HEK293 (cell line): Measurements from ENCODE around the gene M1AP.

Experiments
- CTCF ChIA-PET: fragments of 350-600 bp; formaldehyde crosslinking; extraction: SDS; loops from one replicate; lab custom pipeline; 2021; ENCODE audit warnings: antibody characterized with exemption; lab: Yijun Ruan, JAX
- POLR2A ChIA-PET: fragments of 300-600 bp; formaldehyde crosslinking; extraction: SDS; loops from one replicate; lab custom pipeline; 2020; ENCODE audit warnings: antibody characterized with exemption, inconsistent platforms; lab: Yijun Ruan, JAX
- H3K27ac ChIP-seq: fragments of 200-500 bp; sonication (Bioruptor generic); 2 replicates; pipeline ENCODE4 v1.5.1; 2014; ENCODE audit warnings: low read depth, low read length, control low read depth, inconsistent platforms; ENCODE audit errors: extremely low read depth
- H3K36me3 ChIP-seq, 2 experiments: fragments of 200-500 bp in 1 of 2; sonication (Bioruptor generic) in 1 of 2; 1 replicate in 1 of 2; 2 replicates in 1 of 2; pipeline ENCODE4 v1.5.1; 2014 to 2017; ENCODE audit warnings: inconsistent platforms in 2 of 2, low read length in 2 of 2; ENCODE audit not compliant: control insufficient read depth in 2 of 2, insufficient read depth in 1 of 2
- H3K4me1 ChIP-seq: fragments of 200-500 bp; sonication (Bioruptor generic); 2 replicates; pipeline ENCODE4 v1.5.1; 2014; ENCODE audit warnings: mild to moderate bottlenecking, low read length, inconsistent platforms; ENCODE audit not compliant: control insufficient read depth, insufficient read depth
- H3K4me3 ChIP-seq: 2 replicates; pipeline ENCODE4 v1.5.1; 2011; ENCODE audit warnings: low read depth, mild to moderate bottlenecking, control low read depth, low read length, moderate library complexity
- H3K9me3 ChIP-seq: fragments of 200-500 bp; sonication (Bioruptor generic); 2 replicates; pipeline ENCODE4 v1.5.1; 2014; ENCODE audit warnings: low read depth, low read length, inconsistent platforms; ENCODE audit not compliant: control insufficient read depth, insufficient read depth
- AEBP2 ChIP-seq: fragments of 450-650 bp; formaldehyde crosslinking; IDR thresholded peaks from 2 replicates; pipeline ENCODE4 v1.5.1; 2016; ENCODE audit warnings: missing biosample characterization, missing genetic modification characterization, borderline replicate concordance
- GLI2 ChIP-seq: fragments of 450-650 bp; formaldehyde crosslinking; IDR thresholded peaks from 2 replicates; pipeline ENCODE4; 2017; ENCODE audit warnings: missing biosample characterization, missing genetic modification characterization, low read depth, borderline replicate concordance
- KLF1 ChIP-seq: fragments of 450-650 bp; formaldehyde crosslinking; IDR thresholded peaks from 2 replicates; pipeline ENCODE4 v1.5.1; 2016; ENCODE audit warnings: missing biosample characterization, missing genetic modification characterization
- KLF7 ChIP-seq: fragments of 450-650 bp; formaldehyde crosslinking; IDR thresholded peaks from 2 replicates; pipeline ENCODE4 v1.5.1; 2016; ENCODE audit warnings: missing biosample characterization, missing genetic modification characterization, borderline replicate concordance
- OVOL3 ChIP-seq: fragments of 450-650 bp; formaldehyde crosslinking; IDR thresholded peaks from 2 replicates; pipeline ENCODE4 v1.5.1; 2016; ENCODE audit warnings: missing biosample characterization, missing genetic modification characterization
- SP3 ChIP-seq: fragments of 450-650 bp; formaldehyde crosslinking; IDR thresholded peaks from 2 replicates; pipeline ENCODE4 v1.5.1; 2016; ENCODE audit warnings: missing biosample characterization, missing genetic modification characterization
- ZBTB21 ChIP-seq: fragments of 450-650 bp; formaldehyde crosslinking; IDR thresholded peaks from 2 replicates; pipeline ENCODE4 v1.5.1; 2017; ENCODE audit warnings: missing biosample characterization, missing genetic modification characterization
- ZNF10 ChIP-seq: fragments of 450-650 bp; formaldehyde crosslinking; IDR thresholded peaks from 2 replicates; pipeline ENCODE4 v1.5.1; 2017; ENCODE audit warnings: missing biosample characterization, missing genetic modification characterization
- ZNF223 ChIP-seq: fragments of 450-650 bp; formaldehyde crosslinking; IDR thresholded peaks from 2 replicates; pipeline ENCODE4 v1.5.1; 2016; ENCODE audit warnings: missing biosample characterization, missing genetic modification characterization
- ZNF24 ChIP-seq: fragments of 450-650 bp; formaldehyde crosslinking; IDR thresholded peaks from 2 replicates; pipeline ENCODE4 v1.5.1; 2016; ENCODE audit warnings: missing biosample characterization, missing genetic modification characterization
- ZNF280C ChIP-seq: fragments of 450-650 bp; formaldehyde crosslinking; IDR thresholded peaks from 2 replicates; pipeline ENCODE4 v1.5.1; 2016; ENCODE audit warnings: missing biosample characterization, missing genetic modification characterization
- ZNF433 ChIP-seq: fragments of 450-650 bp; formaldehyde crosslinking; IDR thresholded peaks from 2 replicates; pipeline ENCODE4 v1.5.1; 2016; ENCODE audit warnings: missing biosample characterization, missing genetic modification characterization, low read depth
- ZNF558 ChIP-seq: fragments of 450-650 bp; formaldehyde crosslinking; IDR thresholded peaks from 2 replicates; pipeline ENCODE4 v1.5.1; 2016; ENCODE audit warnings: missing biosample characterization, missing genetic modification characterization
- ZNF585B ChIP-seq: fragments of 450-650 bp; formaldehyde crosslinking; IDR thresholded peaks from 2 replicates; pipeline ENCODE4 v1.5.1; 2016; ENCODE audit warnings: missing biosample characterization, missing genetic modification characterization
- ZNF629 ChIP-seq: fragments of 450-650 bp; formaldehyde crosslinking; IDR thresholded peaks from 2 replicates; pipeline ENCODE4 v1.5.1; 2017; ENCODE audit warnings: missing biosample characterization, missing genetic modification characterization
- ZNF654 ChIP-seq: fragments of 450-650 bp; formaldehyde crosslinking; IDR thresholded peaks from 2 replicates; pipeline ENCODE4 v1.5.1; 2016; ENCODE audit warnings: low read depth, missing biosample characterization, missing genetic modification characterization
- ZSCAN18 ChIP-seq: fragments of 450-650 bp; formaldehyde crosslinking; IDR thresholded peaks from 2 replicates; pipeline ENCODE4 v1.5.1; 2016; ENCODE audit warnings: missing biosample characterization, missing genetic modification characterization
- ZSCAN23 ChIP-seq: fragments of 450-650 bp; formaldehyde crosslinking; IDR thresholded peaks from 2 replicates; pipeline ENCODE4 v1.5.1; 2016; ENCODE audit warnings: missing biosample characterization, missing genetic modification characterization
- TF ChIP-seq, protein P1 (sequence below): fragments of 450-650 bp; formaldehyde crosslinking; IDR thresholded peaks from 2 replicates; pipeline ENCODE4 v1.5.1; 2016; ENCODE audit warnings: missing biosample characterization, missing genetic modification characterization
- TF ChIP-seq, protein P2 (sequence below): fragments of 450-650 bp; formaldehyde crosslinking; IDR thresholded peaks from 2 replicates; pipeline ENCODE4 v1.5.1; 2016; ENCODE audit warnings: missing biosample characterization, missing genetic modification characterization
- TF ChIP-seq, protein P3 (sequence below): fragments of 450-650 bp; formaldehyde crosslinking; IDR thresholded peaks from 2 replicates; pipeline ENCODE4 v1.5.1; 2016; ENCODE audit warnings: missing biosample characterization, missing genetic modification characterization

The M1AP gene

DNA sequence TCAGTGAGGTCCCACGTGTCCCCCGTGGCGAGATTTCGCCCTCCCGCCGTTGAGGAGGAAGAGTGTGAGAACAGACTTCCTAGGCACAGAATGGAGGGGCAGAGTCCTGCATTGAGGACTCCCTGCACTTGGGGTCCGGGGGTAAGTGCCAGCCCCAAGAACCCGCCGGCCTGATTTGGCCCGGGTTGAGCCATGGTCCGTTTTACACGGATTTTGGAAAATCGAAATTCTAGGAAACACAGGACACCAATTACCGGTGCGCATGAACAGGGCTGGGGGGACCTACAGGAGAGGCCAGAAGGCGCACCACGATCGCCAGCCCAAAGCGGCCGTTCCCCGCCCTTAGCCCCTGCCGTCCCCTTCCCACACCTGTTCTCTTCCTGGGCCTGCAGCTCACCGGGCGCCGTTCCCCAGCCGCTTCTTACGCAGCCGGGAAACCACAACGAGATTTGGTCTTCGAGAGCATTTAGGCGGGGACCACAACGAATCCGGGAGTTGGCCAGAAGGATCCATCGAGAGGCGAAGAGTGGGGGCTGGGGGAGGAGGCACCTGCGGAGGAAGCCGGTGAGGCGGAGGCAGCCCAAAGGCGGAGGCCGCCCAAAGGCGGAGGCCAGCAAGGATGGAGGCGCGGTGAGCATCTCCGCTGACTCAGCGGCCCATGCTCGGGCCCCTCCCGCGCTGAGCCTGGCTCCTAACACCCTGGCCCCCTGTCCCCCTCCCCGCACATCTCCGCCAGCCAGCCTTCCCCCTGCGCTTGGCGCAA lies 134.3 kb downstream of the M1AP start (continued):
- TF ChIP-seq, protein P1, sequence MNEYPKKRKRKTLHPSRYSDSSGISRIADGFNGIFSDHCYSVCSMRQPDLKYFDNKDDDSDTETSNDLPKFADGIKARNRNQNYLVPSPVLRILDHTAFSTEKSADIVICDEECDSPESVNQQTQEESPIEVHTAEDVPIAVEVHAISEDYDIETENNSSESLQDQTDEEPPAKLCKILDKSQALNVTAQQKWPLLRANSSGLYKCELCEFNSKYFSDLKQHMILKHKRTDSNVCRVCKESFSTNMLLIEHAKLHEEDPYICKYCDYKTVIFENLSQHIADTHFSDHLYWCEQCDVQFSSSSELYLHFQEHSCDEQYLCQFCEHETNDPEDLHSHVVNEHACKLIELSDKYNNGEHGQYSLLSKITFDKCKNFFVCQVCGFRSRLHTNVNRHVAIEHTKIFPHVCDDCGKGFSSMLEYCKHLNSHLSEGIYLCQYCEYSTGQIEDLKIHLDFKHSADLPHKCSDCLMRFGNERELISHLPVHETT (tag by site-specific recombination), result no peak
- TF ChIP-seq ZNF24 (tag by site-specific recombination) (no peak), KLF1 (no peak), ZNF223 (tag by site-specific recombination) (no peak), ZNF585B (tag by site-specific recombination) (no peak), ZNF10 (tag by site-specific recombination) (no peak), AEBP2 (no peak), ZNF558 (no peak), ZSCAN18 (tag by site-specific recombination) (no peak), ZNF629 (tag by site-specific recombination) (no peak), KLF7 (tag by site-specific recombination) (no peak), ZNF433 (tag by site-specific recombination) (no peak)
- TF ChIP-seq, protein P2, sequence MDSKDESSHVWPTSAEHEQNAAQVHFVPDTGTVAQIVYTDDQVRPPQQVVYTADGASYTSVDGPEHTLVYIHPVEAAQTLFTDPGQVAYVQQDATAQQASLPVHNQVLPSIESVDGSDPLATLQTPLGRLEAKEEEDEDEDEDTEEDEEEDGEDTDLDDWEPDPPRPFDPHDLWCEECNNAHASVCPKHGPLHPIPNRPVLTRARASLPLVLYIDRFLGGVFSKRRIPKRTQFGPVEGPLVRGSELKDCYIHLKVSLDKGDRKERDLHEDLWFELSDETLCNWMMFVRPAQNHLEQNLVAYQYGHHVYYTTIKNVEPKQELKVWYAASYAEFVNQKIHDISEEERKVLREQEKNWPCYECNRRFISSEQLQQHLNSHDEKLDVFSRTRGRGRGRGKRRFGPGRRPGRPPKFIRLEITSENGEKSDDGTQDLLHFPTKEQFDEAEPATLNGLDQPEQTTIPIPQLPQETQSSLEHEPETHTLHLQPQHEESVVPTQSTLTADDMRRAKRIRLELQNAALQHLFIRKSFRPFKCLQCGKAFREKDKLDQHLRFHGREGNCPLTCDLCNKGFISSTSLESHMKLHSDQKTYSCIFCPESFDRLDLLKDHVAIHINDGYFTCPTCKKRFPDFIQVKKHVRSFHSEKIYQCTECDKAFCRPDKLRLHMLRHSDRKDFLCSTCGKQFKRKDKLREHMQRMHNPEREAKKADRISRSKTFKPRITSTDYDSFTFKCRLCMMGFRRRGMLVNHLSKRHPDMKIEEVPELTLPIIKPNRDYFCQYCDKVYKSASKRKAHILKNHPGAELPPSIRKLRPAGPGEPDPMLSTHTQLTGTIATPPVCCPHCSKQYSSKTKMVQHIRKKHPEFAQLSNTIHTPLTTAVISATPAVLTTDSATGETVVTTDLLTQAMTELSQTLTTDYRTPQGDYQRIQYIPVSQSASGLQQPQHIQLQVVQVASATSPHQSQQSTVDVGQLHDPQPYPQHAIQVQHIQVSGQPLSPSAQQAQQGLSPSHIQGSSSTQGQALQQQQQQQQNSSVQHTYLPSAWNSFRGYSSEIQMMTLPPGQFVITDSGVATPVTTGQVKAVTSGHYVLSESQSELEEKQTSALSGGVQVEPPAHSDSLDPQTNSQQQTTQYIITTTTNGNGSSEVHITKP (tag by site-specific recombination), result no peak
- TF ChIP-seq, all 188 proteins: peak for 0

- H3K4me3 ChIP-seq, result no peak overlapping the region
- H3K36me3 ChIP-seq, result no peaks in the 10 kb centered on the region
- H3K9me3 ChIP-seq, result no peaks in the 10 kb centered on the region
- ChIA-PET CTCF (no interaction called here), POLR2A (no interaction called here)
- peaks cover 4% of the 10 kb centered on the region; the same call in 1 of the 2 replicates for H3K4me1 ChIP-seq
- no peak overlapping the region for H3K27ac ChIP-seq
- TF ChIP-seq ZSCAN23, result no peak
- no peak for TF ChIP-seq ZNF654 (tag by site-specific recombination)
- no peak for TF ChIP-seq GLI2
- no peak for TF ChIP-seq ZNF280C (tag by site-specific recombination)
- no peak for TF ChIP-seq SP3 (tag by site-specific recombination)
- TF ChIP-seq, protein P3, sequence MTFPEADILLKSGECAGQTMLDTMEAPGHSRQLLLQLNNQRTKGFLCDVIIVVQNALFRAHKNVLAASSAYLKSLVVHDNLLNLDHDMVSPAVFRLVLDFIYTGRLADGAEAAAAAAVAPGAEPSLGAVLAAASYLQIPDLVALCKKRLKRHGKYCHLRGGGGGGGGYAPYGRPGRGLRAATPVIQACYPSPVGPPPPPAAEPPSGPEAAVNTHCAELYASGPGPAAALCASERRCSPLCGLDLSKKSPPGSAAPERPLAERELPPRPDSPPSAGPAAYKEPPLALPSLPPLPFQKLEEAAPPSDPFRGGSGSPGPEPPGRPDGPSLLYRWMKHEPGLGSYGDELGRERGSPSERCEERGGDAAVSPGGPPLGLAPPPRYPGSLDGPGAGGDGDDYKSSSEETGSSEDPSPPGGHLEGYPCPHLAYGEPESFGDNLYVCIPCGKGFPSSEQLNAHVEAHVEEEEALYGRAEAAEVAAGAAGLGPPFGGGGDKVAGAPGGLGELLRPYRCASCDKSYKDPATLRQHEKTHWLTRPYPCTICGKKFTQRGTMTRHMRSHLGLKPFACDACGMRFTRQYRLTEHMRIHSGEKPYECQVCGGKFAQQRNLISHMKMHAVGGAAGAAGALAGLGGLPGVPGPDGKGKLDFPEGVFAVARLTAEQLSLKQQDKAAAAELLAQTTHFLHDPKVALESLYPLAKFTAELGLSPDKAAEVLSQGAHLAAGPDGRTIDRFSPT (tag by site-specific recombination), result no peak
- no peak for TF ChIP-seq OVOL3 (tag by site-specific recombination)
- TF ChIP-seq ZBTB21, result no peak
Observed at GRCh38 chr2:74512744-74513604, 135.2 kb downstream of the M1AP start.
